GM21737 (cell line): ENCODE results near the gene GAREM2.
"Not testable (repeated sequence)": the region's sequence is repeated elsewhere in the genome, so short reads cannot be mapped to it uniquely, and the experiment has no call there.

Experiments
- ATAC-seq: cut with Tn5 transposase; IDR thresholded peaks from one replicate; pipeline ENCODE4 v1.9.1; 2021; ENCODE audit warnings: mild to moderate bottlenecking, moderate library complexity; ENCODE audit not compliant: unreplicated experiment

Gene GAREM2

DNA sequence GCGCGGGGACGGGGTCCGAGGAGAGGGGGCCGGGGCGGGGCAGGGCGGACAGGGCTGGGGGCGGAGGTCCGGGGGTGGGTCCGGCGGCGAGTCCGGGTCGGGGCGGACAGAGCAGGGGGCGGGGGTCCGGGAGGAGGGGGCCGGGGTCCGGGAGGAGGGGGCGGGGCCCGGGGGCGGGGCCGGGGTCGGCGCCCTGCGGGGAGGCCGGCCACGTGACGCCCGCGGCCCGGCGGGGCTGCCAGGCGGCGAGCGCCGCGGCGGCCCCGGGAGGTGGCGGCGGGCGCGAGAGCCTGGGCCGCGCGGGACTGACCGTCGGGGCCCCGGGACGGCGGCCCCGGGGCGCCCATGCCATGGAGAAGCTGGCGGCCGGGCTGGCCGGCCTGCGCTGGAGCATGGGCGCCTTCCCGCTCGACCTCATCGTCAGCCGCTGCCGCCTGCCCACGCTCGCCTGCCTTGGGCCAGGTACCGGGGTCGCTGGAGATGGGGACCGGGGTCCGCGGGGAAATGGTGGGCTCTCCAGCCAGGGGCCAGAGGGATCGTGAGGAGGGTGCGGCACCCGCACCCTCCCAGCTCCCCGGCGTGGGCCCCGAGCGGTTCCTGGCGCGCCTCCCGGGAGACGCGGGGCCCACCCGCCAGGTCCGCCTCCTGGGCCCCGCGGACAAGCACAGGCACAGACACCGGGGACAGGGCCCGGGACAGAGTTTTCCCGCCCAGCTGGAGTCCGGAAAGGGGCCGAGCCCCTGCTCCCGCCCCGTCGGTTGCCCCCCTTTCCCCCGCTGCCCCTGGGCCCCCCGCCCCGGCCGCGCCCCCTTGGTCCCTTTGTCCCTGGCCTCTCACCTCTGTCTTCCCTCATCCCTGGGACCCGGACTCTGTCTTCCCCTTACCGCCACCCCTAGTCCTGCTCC, at the start of gene GAREM2:
GAREM2 (plus strand) TSS at position 218 of the 905 bp plus-strand sequence; CDS start at position 351, 133 bp downstream.
- ATAC-seq = no peak

DNA sequence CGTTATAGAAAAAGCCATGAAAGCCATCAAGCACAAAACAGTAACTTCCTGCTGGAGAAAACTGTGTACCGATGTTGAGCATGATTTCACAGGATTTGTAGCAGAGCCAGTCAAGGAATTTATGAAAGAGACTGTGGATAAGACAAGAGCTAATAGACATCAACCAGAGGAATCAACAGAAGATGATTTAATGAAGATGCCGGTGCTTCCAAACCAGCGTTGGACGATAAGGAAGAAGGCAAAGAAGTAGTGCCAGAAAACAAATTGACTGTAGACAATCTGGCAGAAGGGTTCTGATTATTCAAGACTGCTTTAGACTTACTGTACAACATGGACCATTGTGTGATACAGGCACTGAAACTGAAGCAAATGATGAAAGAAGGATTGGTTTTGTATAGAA, 49.5 kb upstream of the GAREM2 start:
- no peak for ATAC-seq

DNA sequence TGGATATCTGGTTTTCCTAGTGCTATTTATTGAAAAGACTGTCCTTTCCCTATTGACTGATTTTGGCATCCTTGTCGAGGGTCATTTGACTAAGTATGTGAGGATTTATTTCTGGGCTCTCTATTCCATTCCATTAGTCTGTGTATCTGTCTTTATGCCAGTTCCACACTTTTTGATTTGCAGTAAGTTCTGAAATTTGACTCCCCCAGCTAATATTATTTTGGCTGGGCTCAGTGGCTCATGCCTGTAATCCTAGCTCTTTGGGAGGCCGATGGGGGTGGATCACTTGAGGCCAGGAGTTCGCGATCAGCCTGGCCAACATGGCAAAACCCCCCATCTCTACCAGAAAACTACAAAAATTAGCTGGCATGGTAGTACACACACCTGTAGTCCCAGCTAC, 46.8 kb upstream of the GAREM2 start:
- no peak for ATAC-seq

DNA sequence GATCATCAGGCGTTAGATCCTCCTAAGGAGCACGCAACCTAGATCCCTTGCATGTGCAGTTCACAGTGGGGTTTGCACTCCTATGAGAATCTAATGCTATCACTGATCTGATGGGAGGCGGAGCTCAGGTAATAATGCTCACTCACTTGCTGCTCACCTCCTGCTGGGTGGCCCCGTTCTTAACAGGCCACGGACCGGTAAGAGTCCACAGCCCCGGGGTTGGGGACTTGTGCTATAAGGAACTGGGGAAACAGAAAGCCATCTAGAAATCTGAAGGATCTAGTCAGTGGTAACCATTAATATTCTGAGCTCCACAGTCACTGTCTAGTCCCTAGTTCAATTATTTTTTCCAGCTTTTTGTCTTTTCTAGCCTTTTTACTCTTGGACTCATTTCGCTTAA, 44.7 kb upstream of the GAREM2 start:
- ATAC-seq = no peak

DNA sequence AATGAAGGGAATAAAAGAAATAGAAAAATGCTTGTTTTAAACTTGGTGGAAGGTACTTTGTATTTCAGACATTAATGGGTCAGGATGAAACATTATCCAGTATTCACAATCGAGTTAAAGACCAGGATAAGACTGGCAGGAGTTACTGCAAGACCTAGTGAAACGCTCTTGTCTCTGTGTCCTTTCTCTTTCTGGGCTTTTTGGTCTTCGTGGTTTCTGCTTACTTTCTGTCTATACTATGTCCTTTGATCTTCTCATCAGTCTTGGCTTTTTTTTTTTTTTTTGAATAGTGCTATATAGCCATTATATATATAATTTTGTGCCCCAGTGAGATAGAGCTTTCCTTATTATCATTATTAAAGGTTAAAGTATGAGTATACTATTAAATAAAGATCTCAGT, 42.1 kb upstream of the GAREM2 start:
- ATAC-seq = no peak

DNA sequence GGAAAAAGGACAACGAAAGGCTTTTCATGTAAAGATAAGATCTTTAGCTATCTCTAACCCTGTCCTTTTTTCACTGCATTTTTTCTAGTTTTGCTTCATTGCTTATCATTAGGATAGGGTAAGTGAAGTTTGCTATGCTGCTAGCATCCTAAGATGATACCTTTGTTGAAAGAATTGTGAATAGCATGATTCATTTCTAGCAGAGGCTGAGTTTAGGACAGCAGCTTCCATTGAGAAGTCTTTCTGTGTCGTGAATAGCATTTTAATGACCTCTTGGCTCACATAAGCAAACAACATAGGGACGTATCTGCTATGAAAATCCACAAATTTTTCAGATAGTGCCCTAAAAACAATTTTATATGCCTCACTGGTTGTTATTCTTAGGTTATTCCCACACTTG, 36.4 kb upstream of the GAREM2 start:
- ATAC-seq = no peak

DNA sequence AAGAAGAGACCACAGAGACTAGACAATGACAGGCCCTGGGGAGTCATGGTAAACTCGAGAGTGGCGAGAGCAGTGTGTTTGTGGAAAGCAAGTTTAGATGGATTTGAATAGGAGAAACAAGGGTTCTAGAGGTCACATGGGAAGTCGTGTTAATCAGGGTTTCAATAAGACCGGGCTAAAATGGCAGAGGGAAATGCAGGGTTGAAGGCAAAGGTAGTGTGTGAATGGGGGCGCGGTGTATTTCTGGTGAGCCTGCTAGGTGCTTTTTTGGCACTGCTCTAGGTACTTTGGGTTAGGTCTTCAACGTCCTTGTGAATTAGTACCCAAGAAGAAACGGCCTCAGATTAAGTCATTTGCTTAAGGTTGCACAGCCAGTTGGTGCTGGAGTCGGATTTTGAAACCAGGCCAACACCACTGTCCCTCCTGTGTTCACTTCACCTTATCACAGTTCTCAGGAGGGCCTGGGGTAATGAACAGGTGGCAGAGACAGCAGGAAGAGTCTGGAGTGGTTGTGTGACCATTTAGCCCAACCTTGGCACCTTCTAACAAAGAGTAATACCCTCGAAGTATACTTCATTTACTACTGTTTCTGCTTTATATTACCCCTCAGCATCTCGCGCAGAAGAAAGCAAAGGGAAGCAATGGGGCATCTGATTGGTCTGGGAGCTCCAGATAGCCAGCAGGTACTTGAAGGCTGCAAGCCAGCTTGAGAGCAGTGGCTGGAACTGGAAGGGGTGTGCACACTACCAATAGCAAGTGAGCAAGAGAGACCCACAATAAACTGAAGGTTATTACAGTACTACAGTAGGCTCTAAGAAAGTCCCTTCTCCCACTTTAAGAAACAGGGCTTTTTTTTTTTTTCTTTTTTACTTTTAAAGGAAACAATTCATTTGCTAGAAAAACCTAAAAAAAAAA, 33.4 kb upstream of the GAREM2 start:
- no peak for ATAC-seq

DNA sequence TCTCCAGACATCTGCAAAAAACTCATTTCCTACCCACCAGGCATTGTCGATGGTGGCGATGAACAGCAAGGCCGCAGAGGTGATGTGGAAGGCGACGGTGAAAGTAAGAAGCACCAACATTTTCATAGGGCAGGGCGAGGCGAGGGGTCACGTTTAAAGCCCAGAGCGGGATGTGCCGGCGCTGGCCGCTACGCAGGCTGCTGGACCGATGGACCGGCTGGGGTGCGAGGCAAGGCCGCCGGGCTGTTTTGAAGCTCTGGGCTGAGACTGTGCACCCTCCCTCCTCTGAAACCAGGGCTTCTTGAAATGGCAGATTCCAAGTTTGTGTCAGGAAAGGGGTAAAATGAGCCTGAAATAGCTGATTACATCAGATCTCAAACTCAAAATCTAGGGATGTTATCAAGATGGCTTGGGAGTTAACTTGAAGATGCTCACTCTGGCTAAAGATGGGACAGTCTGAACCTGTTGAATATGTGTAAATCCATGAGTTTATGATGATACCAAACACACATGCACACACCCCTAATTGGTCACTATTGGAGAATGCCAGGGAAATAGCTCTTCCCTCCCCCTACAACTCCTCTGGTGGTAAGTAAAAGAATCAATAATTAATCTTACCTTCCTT, 31.6 kb upstream of the GAREM2 start:
- no peak for ATAC-seq

DNA sequence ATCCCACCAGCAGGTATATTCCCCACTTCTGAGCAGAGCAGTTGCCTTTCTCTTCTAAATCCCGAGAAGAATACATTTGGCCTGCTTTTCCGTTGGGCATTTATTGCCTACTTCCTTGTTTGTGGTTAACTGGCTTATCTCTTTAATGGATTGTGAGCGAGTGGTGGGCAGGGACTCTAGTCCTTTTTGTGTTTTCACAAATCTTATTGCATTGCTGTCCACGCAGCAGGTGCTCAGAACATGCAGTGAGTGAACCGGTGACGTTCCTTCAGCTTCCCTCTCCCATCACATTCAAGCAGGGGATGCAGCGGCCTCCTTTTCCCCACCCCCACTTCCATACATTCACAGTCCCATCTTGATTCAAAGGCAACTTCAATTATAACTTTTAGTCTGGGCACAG, 28.9 kb upstream of the GAREM2 start:
- ATAC-seq = no peak

DNA sequence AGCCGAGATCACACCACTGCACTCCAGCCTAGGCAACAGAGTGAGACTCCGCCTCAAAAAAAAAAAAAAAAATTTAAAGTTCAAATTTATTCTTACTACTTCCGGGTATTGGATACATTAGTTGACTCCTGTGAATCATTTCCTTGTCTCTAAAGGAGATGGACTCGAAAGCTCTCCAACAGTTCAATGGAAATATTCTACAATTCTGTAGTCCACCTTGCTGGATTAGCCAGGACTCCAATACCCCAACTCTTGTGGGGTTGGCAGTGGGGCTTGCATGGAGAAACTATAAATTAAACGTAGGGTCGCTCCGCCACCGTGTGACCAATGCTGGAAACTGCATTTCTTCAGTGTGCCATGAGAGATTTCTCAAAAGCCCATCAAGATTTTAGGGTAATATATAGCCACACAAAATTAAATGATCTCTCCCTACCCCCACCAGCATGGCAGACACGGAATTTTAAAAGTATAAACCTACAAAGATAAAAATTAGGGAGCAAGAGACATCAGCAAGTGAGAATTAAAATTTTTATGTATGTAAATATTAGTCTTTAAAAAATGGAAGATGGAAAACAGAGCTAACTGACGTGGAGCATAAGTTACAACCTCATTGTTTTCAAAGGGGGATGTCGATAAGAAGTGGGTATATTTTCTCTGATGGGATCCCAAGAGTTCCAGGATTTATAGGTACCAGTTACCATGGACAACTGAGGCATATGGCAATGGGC, 27.8 kb upstream of the GAREM2 start:
- ATAC-seq = no peak

DNA sequence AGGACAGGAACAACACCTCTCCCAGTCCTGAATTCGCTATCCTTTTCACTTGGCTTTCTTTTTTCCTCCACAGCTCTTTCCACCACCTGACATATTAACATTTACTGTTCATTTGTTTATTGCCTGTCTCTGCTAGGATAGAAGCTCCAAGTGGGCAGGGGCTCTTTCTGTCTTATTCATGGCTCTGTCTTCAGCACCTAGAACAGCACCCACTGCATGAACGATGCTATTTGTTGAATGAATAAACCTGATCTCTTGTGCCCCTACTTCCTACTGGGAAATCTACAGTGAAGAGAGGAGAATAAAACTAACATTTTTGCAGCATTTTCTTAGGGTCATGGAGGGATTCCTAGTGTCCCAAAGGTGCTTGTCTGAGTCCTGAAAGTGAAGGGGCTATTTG, 24.4 kb upstream of the GAREM2 start:
- no peak for ATAC-seq

DNA sequence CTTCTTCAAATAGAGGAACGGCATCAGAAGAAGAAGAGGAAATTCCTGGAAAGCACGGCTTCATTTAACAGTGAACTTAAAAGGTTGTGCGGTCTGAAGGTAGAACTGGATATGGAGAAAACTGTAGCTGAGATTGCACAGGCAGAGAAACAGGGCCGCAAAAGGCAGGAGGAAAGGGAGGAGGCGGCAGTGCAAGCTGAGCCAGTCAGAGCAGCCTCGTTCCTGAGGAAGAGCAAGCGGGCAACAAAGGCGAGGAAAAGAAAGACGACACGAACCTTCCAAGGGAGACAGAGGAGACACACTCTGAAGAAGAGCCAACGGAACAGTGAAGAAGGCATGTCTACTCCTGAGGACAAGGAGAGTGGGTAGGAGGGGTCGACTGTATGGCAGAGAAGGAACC, 22.6 kb upstream of the GAREM2 start:
- no peak for ATAC-seq

DNA sequence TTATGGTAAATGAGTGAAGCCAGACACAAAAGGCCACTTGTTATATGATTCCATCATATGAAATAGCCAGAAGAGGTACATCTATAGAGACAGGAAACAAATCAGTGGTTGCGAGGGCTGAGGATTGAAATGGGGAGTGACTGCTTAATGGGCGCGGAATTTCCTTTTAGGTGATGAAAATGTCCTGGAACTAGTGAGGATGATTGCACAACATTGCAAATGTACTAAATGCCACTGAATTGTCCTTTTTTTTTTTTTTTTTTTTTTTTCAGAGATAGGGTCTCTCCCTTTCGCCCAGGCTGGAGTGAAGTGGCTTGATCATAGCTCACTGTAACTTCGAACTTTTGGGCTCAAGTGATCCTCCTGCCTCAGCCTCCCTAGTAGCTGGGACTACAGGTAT, 15.3 kb upstream of the GAREM2 start:
- no peak for ATAC-seq

DNA sequence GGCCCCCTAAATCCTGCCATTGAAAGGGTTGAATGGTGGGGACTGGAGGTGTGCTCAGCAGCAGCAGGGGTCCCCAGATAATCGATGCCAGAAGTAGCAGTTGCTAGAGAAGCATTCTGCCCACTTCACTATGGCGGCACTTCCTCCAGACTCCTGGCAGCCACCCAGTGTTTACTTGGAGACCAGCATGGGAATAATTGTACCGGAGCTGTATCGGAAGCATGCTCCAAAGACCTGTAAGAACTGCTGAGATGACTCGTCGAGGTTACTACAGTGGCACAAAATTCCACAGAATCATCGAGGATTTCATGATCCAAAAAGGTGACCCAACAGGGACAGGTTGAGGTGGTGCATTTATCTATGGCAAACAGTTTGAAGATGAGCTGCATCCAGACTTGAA, 11.0 kb upstream of the GAREM2 start:
- no peak for ATAC-seq

DNA sequence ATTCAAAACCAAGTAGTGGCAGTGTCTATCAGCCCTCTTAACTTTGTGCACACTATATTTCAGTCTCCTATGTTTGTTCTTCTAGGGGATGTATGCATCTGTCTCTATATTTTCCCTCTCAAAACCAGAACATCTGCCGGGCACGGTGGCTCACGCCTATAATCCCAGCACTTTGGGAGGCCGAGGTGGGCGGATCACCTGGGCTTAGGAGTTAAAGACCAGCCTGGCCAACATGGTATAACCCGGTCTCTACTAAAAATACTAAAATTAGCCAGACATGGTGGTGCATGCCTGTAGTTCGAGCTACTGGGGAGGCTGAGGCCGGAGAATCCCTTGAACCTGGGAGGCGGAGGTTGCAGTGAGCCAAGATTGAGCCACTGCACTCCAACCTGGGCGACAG, 9.9 kb upstream of the GAREM2 start:
- no peak for ATAC-seq

DNA sequence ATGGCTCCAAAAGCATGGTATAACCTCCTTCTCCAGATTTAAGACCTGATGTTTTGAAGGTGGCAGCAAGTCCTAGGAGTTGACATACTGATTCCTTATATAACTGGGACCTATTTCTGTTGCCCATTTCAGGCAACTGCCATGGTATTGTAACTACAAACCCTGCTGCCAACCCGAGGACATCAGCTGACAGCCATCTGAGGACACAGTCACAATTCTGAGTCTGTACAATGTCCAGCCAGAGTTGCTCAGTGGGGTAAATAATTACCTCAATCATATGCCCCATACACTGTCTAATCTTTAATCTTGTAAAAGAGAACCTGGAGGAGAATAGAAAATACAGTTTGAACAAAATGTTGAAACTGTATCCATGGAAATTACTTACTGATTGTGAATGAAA, 8.7 kb upstream of the GAREM2 start:
- no peak for ATAC-seq

DNA sequence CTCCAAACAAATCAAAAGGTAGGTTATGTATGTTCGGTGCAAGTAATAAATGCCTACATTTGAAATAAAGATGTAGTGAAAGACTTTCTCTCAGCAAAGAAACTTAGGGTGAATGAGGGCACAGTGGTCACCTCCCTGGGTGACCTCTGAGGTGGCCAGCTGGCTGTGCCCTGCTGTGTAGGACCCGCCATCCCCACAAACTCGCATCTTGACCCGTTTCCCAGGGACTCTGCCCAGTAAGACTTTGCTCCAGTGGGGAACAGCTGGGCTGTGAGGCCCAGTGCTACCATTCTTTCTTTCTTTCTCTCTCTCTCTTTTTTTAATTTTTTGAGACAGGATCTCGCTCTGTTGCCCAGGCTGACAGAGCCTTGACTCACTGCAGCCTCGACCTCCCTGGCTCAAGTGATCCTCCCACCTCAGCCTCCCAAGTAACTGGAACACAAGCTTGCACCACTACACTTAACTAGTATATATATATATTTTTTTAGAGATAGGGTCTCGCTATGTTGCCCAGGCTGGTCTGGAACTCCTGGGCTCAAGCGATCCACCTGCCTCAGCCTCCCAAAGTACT, 8.2 kb upstream of the GAREM2 start:
- ATAC-seq = no peak

DNA sequence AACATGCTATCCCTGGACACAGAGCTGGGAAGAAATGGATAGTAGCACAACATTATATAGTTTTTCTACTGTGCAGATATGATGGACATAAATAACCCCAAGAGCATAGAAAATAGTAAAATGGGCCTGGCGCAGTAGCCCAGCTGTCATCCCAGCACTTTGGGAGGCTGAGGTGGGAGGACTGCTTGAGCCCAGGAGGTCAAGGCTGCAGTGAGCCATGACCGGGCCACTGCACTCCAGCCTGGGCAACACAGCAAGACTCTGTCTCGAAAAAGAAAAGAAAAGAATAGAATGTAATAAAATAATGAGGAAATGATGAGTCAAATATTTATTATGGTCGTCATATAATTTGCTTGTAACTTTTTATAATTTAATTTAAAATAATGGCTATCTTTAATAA, 7.5 kb upstream of the GAREM2 start:
- no peak for ATAC-seq

DNA sequence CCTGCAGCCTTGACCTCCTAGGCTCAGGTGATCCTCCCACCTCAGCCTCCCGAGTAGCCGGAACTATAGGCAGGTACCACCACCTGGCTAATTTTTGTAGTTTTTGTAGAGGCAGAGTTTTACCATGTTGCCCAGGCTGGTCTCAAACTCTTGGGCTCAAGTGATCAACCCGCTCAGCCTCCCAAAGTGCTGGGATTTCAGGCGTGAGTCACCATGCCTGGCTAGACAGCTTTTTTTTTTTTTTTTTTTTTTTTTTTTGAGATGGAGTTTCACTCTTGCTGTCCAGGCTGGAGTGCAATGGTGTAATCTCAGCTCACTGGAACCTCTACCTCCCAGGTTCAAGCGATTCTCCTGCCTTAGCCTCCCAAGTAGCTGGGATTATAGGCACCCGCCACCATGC, 6.3 kb upstream of the GAREM2 start:
- not testable (repeated sequence) for ATAC-seq

DNA sequence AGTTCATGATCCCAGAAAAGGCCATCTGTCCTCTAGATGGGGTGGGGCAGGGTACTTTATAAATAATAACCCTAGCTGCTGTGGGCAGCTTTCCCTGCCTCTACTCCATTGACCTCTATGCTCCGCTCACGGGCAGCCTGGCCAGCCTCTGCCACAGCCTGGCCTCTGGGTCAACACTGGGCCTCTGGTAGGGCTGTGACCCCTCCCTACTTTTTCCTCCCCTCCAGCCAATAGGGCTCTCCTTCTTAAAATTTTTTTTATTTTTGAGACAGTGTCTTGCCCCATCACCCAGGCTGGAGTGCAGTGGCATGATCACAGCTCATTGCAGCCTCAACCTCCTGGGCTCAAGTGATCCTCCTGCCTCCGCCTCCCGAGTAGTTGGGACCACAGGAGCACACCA, 4.1 kb upstream of the GAREM2 start:
- ATAC-seq = no peak
